AG04449 (cell line): Measurements from ENCODE around the gene ABHD16A.

ENCODE experiments used
- CTCF ChIA-PET: fragments of 350-600 bp; formaldehyde crosslinking; extraction: SDS; loops from one replicate; lab custom pipeline; 2021; ENCODE audit warnings: antibody characterized with exemption; lab: Yijun Ruan, JAX
- POLR2A ChIA-PET: fragments of 400-600, 350-600 bp; formaldehyde crosslinking; extraction: SDS; loops from one replicate; lab custom pipeline; 2020; ENCODE audit warnings: antibody characterized with exemption, inconsistent platforms; lab: Yijun Ruan, JAX
- DNase-seq: peaks from one replicate; pipeline ENCODE4 v3.0.0-alpha.2; 2010; ENCODE audit warnings: low read depth, low spot score
- H3K4me3 ChIP-seq: 2 replicates; pipeline ENCODE4 v1.5.1; 2011; ENCODE audit warnings: low read depth, mild to moderate bottlenecking, control low read depth, low read length
- TF ChIP-seq, protein P1 (sequence below): IDR thresholded peaks from one replicate; pipeline ENCODE4 v1.5.1; 2011; ENCODE audit warnings: mild to moderate bottlenecking, moderate library complexity, low read length, control low read depth, inconsistent platforms; ENCODE audit not compliant: insufficient read depth; ENCODE audit errors: missing control alignments

Gene ABHD16A

DNA sequence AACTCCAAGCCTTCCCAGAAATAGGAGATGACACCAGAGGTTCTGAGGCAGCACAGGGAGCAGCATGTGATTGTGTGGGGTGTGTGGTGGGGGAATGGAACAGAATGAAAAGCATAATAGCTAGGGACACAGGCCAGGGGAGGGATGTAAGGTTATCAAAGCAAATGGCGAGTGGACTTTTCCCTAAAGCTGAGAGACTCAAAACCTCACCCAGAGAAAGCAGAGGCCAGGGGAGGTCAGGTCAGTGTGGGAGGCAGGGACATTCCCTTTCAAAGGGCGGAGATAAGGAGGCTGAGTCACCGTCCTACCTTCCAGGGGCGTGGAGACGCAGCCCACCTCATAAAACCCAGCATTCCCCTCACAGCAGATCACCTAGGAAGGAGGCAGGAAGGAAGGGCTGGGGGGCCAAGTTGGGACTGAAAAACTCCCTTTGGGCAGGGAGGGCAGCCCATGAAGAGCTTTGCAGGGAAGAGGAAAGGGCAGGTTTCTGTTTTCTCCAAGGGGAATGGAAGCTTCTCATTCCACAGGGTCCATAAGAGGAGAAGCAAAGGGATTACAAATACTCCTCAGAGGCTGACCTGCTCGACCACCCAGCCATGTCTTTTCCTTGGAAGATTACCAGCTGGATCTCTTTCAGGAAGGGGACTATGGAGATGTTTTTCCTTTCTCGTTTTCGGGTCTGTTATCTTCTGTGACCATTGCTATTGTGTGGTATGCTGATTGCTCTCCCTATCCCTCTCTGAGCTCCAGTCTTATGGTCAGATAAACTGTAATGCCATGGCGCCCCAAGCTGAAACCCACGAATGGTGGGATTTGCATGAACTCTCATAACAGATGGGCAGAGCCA is 12.7 kb downstream of the ABHD16A start:
- CTCF ChIA-PET: interaction anchor here (0.8 to 4.4 kb wide), 10 partner anchors 8 to 182 kb away, joined by 3 to 29 read pairs (median 5); partner anchors contain the start of genes ABHD16A, C6orf47, HSPA1B and LY6G5C
- POLR2A ChIA-PET: interaction anchor here (1.1 kb wide), 1 partner anchor 12 kb away, joined by 3 read pairs; the partner anchor contains the start of gene ABHD16A
- no peak for DNase-seq
- no peak overlapping the region for H3K4me3 ChIP-seq
- TF ChIP-seq, protein P1, sequence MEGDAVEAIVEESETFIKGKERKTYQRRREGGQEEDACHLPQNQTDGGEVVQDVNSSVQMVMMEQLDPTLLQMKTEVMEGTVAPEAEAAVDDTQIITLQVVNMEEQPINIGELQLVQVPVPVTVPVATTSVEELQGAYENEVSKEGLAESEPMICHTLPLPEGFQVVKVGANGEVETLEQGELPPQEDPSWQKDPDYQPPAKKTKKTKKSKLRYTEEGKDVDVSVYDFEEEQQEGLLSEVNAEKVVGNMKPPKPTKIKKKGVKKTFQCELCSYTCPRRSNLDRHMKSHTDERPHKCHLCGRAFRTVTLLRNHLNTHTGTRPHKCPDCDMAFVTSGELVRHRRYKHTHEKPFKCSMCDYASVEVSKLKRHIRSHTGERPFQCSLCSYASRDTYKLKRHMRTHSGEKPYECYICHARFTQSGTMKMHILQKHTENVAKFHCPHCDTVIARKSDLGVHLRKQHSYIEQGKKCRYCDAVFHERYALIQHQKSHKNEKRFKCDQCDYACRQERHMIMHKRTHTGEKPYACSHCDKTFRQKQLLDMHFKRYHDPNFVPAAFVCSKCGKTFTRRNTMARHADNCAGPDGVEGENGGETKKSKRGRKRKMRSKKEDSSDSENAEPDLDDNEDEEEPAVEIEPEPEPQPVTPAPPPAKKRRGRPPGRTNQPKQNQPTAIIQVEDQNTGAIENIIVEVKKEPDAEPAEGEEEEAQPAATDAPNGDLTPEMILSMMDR: no peak

DNA sequence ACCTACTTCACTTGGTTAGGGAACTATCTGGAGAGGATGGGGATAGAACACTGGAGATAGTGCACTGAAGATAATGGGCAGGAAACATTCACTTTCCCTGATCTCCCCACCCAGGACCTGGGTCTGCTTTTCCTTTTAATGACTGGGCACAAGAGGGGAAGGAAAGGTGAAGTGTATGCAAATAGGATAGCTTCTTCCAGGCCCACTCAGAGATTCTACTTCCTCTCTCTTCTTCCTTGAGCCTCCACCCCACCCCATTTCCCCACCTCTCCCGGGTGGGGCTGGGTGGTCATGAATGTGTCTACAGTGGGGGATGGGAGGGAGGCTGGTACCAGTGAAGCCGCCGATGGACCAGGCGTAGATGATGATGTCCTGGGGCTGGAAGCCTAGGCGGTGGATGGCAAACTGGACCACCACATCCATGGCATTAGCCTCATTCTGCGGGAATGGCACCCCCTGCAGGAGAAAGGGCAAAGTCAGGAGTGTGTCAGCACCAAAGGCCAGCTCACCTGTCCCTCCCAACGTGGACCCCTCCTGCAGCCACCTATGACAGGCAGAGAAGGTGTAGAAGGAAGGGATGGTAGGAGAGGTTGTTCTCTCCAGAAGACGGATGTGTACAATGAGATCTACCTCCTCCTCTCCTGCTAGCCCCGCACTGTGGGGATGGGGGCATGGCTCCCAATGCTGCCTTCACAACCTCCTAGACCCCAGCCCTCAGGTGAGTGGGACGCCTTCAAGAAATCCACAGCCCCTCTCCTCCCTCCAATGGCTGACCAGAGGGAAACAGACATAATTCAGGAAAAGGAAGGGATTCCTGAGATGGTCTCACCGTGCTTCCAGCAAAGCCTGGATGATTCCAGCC is 13.6 kb downstream of the ABHD16A start:
- ChIA-PET POLR2A (no interaction called here), CTCF (interaction anchor here (0.9 to 4.4 kb wide), 8 partner anchors 9 to 183 kb away, joined by 3 to 29 read pairs (median 5); partner anchors contain the start of genes ABHD16A, C6orf47, HSPA1B and LY6G5C)
- DNase-seq: no peak
- no peak overlapping the region for H3K4me3 ChIP-seq
- TF ChIP-seq, protein P1: peak; percentile 48

DNA sequence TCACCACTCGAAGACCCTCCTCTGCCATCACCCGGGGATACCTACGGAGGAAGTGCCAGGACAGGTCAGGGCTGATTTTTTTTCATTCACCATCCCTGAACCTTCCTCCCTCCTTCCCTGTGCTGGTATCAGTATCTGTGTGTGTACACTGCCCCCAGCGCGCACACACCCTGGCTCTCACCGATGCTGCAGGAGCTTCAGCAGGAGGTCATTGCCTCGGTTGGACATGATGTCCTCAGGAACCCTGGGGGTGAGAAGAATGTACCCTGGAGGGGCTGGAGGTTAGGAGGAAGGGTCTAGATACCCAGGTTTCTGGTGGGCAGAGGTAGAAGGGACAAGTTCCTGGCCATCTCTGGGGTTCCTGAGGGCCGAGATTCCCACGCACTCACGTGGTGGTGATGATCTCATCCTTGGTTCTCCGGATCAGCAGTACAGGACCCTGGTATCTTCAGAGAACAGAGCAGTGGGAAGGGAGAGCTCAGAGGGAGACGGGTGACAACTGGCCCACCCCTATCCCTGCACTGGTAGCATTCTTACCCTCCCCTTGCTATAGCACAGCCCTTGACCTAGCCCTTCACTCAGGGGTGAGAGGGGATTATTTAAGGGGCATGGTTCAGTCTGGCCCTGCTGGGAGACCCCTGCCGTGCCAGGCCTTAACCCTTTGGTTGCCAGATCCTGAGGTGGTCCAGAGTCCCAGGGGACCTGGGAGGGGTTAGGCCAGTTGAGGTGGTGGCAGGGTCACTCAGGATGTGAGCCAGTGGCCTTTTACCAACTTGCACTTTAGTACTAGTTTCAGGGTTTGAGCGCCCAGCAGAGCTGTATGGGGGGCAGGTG is 15.0 kb downstream of the ABHD16A start:
- POLR2A ChIA-PET: interaction anchor here (1.2 kb wide), 1 partner anchor 139 kb away, joined by 5 read pairs; the partner anchor contains the start of gene HSPA1B
- no peak for DNase-seq
- CTCF ChIA-PET: interaction anchor here (1.0 to 1.6 kb wide), 3 partner anchors 8 to 18 kb away, joined by 3 to 4 read pairs (median 4); partner anchors contain the start of gene LY6G5B
- no peak overlapping the region for H3K4me3 ChIP-seq
- TF ChIP-seq, protein P1: no peak

DNA sequence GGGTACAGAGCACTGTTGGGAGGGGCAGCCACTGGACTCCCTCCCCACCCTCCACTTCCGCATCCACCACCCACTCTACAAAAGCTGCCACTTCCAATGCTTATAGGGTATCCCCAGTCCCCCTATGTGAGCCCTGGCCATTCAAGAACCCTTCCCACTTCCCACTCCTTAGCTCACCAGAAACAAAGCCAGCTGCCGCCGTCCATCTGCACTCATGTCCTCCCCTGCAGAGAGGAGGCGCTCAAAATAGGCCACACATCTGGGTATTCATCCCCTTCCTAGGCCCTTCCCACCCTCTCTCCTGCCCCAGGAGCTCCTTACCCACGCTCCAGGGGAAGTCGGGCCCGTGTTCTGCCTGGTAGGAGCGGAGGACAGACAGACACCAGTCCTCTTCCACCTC is 15.8 kb downstream of the ABHD16A start:
- H3K4me3 ChIP-seq: no peak overlapping the region
- ChIA-PET POLR2A (interaction anchor here (1.2 kb wide), 1 partner anchor 140 kb away, joined by 5 read pairs; the partner anchor contains the start of gene HSPA1B), CTCF (interaction anchor here (0.8 to 1.6 kb wide), 4 partner anchors 9 to 142 kb away, joined by 3 to 4 read pairs (median 4); partner anchors contain the start of gene LY6G5B)
- TF ChIP-seq, protein P1: no peak
- no peak for DNase-seq

DNA sequence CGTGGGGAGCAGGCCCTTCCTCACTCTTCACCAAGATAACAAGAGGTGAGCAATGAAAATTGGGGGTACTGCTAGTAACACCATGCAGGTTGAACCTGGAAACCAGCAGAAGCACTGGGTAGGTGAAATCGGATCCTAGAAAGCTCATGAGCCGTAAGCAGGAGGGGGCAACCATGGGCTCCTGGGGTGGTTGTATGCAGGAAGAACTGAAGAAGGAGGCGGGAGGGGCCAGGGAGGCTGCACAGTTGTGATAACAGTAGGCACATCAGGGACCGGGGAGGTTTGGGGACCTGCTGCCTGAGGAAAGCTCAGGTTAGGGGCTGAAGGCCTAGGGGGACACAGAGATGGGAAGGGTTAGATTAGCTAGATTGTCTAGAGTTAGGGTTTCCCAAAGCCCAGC is 16.6 kb downstream of the ABHD16A start:
- CTCF ChIA-PET: interaction anchor here (0.8 to 1.6 kb wide), 3 partner anchors 83 to 266 kb away, joined by 3 read pairs; no protein-coding TSS in a partner anchor
- no peak for DNase-seq
- POLR2A ChIA-PET: no interaction called here
- TF ChIP-seq, protein P1: no peak
- no peak overlapping the region for H3K4me3 ChIP-seq
